GM10266 (cell line): ENCODE data around the gene SUPT7L.
"Not testable (repeated sequence)": the region's sequence is repeated elsewhere in the genome, so short reads cannot be mapped to it uniquely, and the experiment has no call there.

Experiments
- DNase-seq: peaks from one replicate; pipeline ENCODE4 v3.0.0; 2012; ENCODE audit errors: extremely low spot score
- TF ChIP-seq, protein P1 (sequence below): IDR thresholded peaks from 2 replicates; pipeline ENCODE4 v1.5.1; 2012; ENCODE audit warnings: mild to moderate bottlenecking, low read depth; ENCODE audit not compliant: control insufficient read depth, insufficient read depth; ENCODE audit errors: missing control alignments

The SUPT7L gene

GRCh38 chr2:27638037-27638637 lies 25.3 kb downstream of the SUPT7L start:
- TF ChIP-seq, protein P1, sequence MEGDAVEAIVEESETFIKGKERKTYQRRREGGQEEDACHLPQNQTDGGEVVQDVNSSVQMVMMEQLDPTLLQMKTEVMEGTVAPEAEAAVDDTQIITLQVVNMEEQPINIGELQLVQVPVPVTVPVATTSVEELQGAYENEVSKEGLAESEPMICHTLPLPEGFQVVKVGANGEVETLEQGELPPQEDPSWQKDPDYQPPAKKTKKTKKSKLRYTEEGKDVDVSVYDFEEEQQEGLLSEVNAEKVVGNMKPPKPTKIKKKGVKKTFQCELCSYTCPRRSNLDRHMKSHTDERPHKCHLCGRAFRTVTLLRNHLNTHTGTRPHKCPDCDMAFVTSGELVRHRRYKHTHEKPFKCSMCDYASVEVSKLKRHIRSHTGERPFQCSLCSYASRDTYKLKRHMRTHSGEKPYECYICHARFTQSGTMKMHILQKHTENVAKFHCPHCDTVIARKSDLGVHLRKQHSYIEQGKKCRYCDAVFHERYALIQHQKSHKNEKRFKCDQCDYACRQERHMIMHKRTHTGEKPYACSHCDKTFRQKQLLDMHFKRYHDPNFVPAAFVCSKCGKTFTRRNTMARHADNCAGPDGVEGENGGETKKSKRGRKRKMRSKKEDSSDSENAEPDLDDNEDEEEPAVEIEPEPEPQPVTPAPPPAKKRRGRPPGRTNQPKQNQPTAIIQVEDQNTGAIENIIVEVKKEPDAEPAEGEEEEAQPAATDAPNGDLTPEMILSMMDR, result no peak
- no peak for DNase-seq

DNA sequence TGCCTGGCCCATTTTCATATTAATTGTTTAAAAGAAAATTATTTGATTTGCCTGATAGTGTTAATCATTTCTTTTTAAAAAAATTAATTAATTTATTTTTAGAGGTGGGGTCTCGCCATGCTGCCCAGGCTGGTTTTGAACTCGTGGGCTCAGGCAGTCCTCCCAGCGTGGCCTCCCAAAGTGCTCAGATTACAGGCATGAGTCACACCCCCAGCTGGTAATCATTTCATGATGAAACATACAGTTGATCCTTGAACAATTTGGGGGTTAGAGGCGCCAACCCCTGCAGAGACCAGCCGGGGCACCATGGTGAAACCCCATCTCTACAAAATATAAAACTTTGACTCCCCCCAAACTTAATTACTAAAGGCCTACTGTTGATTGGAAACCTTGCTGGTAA lies 26.6 kb downstream of the SUPT7L start:
- DNase-seq, result no peak
- TF ChIP-seq, protein P1, result no peak

- DNase-seq, result no peak
- TF ChIP-seq, protein P1, result no peak
These were observed 29.1 kb downstream of the SUPT7L start for GRCh38 chr2:27634291-27634690.

- DNase-seq, result not testable (repeated sequence)
These were observed 33.2 kb downstream of the SUPT7L start for GRCh38 chr2:27630257-27630656.

- peak; percentile 85 for DNase-seq
- TF ChIP-seq, protein P1, result no peak
These were observed 34.4 kb downstream of the SUPT7L start, which contains the start of the genes CCDC121 and GPN1 for GRCh38 chr2:27628767-27629709. Gene CCDC121, minus strand, starts transcription at chr2:27629012. Its CDS starts 1,213 bp downstream, at chr2:27627799. Gene GPN1, plus strand, starts transcription at chr2:27629050. Its CDS starts 9 bp downstream, at chr2:27629059.

- TF ChIP-seq, protein P1, result no peak
- no peak for DNase-seq
These were observed 35.2 kb downstream of the SUPT7L start for GRCh38 chr2:27627963-27628766.

DNA sequence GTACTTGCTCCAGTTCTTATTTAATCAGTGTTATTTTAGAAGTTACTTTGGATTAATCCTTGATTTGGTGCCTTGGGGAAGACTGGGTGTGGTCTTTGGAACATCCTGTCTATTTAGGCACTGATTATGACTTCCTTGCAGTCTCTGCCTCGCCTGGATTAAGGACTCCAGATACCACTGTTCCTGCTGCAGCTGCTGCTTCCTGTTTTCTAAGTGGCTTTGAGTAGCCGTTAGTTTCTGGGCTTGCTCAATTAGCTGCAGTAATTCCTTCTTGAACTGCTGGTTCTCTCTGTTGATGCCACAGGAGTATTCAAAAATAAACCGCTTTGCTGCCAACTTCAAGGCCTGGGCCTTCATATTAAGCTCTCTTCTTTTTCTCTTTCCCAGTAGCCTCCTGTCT lies 36.5 kb downstream of the SUPT7L start:
- not testable (repeated sequence) for DNase-seq

- DNase-seq, result not testable (repeated sequence)
These were observed 37.1 kb downstream of the SUPT7L start for GRCh38 chr2:27626323-27626722.
